GM12891 (cell line): ENCODE measurements around the gene EMX2.

ENCODE experiments used
- POLR2A ChIP-seq: IDR thresholded peaks from 2 replicates; pipeline ENCODE4 v1.6.1; 2011; ENCODE audit warnings: low read depth, low read length, control low read depth
- POLR2AphosphoS5 ChIP-seq: IDR thresholded peaks from 2 replicates; pipeline ENCODE4 v1.6.1; 2011; ENCODE audit warnings: low read depth, low read length, control low read depth

- no peak for TF ChIP-seq POLR2A
- no peak for TF ChIP-seq POLR2AphosphoS5
These were observed 5.6 kb upstream of the EMX2 start for GRCh38 chr10:117536866-117537435.
